Omental fat pad (tissue), 4 donors: ENCODE data around the gene CHST9. TPM values are rescaled to one million over a fixed set of nuclear protein-coding genes. Genes with fewer than 3 reads are reported as not detected.

Experiments used
- ATAC-seq: fragments of 150-250 bp; one replicate; pipeline ENCODE4 v1.9.1; 2016; ENCODE audit warnings: mild to moderate bottlenecking, moderate library complexity; ENCODE audit not compliant: low FRiP score
- DNase-seq: peaks from one replicate; pipeline ENCODE4 v3.0.0-alpha.2; 2019; ENCODE audit warnings: low spot score
- CTCF ChIP-seq, 3 donors: fragments of 450-650 bp; IDR thresholded peaks; one replicate each; pipeline ENCODE4 v1.5.1; 2016 to 2017; ENCODE audit warnings: antibody characterized with exemption in 3 of 3, mild to moderate bottlenecking in 3 of 3, moderate library complexity in 2 of 3
- total RNA-seq, 4 donors: library from RNA; depleted of rRNA; stranded (reverse); fragments of >200 nt; gene quantifications; one replicate each; pipeline ENCODE4 v1.1.0, GENCODE V29; 2016

CHST9 gene
- total RNA-seq, 4 donors from 2014 or later, result under 0.01 TPM; not detected in 3

- no peak for ATAC-seq
- DNase-seq, result no peak
These were observed 310.0 kb downstream of the CHST9 start for GRCh38 chr18:26875040-26875654.

GRCh38 chr18:26874283-26874682 lies 310.8 kb downstream of the CHST9 start:
- no peak for ATAC-seq
- no peak for TF ChIP-seq CTCF (IDR thresholded peaks at IDR 0.05)

More at GRCh38 chr18:26875040-26875654, 310.0 kb downstream of the CHST9 start:
- no peak for TF ChIP-seq CTCF (IDR thresholded peaks at IDR 0.05)

GRCh38 chr18:26869640-26870039 lies 315.5 kb downstream of the CHST9 start:
- TF ChIP-seq CTCF (IDR thresholded peaks at IDR 0.05), result no peak
- no peak for ATAC-seq

More at GRCh38 chr18:26874283-26874682, 310.8 kb downstream of the CHST9 start:
- DNase-seq, result no peak

GRCh38 chr18:26868968-26869586 lies 316.0 kb downstream of the CHST9 start:
- TF ChIP-seq CTCF (IDR thresholded peaks at IDR 0.05), result no peak
- no peak for ATAC-seq

More at GRCh38 chr18:26869640-26870039, 315.5 kb downstream of the CHST9 start:
- DNase-seq, result no peak

GRCh38 chr18:26867471-26867870 lies 317.6 kb downstream of the CHST9 start:
- no peak for TF ChIP-seq CTCF (IDR thresholded peaks at IDR 0.05)
- DNase-seq (no peak), ATAC-seq (no peak)

More at GRCh38 chr18:26868968-26869586, 316.0 kb downstream of the CHST9 start:
- DNase-seq, result no peak

- no peak for DNase-seq
- no peak for ATAC-seq
- TF ChIP-seq CTCF (IDR thresholded peaks at IDR 0.05), result no peak
These were observed 319.6 kb downstream of the CHST9 start, which contains the start of gene AQP4 for GRCh38 chr18:26865557-26865956. AQP4 (minus strand) TSS chr18:26865707; CDS start chr18:26865689, 18 bp downstream.

- TF ChIP-seq CTCF (IDR thresholded peaks at IDR 0.05), result no peak
- ATAC-seq, result no peak
These were observed 320.4 kb downstream of the CHST9 start for GRCh38 chr18:26864658-26865057.

More at GRCh38 chr18:26864658-26865057, 320.4 kb downstream of the CHST9 start:
- no peak for DNase-seq
